ENCODE data around the gene STRIT1. TPM values are rescaled to one million over a fixed set of nuclear protein-coding genes. Genes with fewer than 3 reads are reported as not detected.
A peak's percentile ranks its signal among the peaks of the same experiment; 100 is the strongest.

The STRIT1 gene
- total and polyA plus RNA-seq, 9 of the 15 experiments (the other 6 are each of a cell fraction or from before 2014, with no cell fraction given): not detected

GRCh38 chr3:155334914-155335723 is 41.6 kb upstream of the STRIT1 start (continued):
- TF ChIP-seq FOXP4 (CRISPR knock-in tag; IDR thresholded peaks at IDR 0.05; ENCODE audit: borderline replicate concordance) (0 out of 2 replicates have a peak, but pooled peaks have one; percentile 45), HNRNPK (IDR thresholded peaks at IDR 0.05; ENCODE audit: low read depth, low read length, poor library complexity, severe bottlenecking) (no peak), TOE1 (IDR thresholded peaks at IDR 0.05; ENCODE audit: borderline replicate concordance) (peak; percentile 41; the same call in 1 of the 2 replicates), TOE1 (CRISPR knock-in tag; IDR thresholded peaks at IDR 0.05; ENCODE audit: borderline replicate concordance, low read depth) (no peak), BCL6 (CRISPR knock-in tag; IDR thresholded peaks at IDR 0.05) (no peak), ZNF436 (CRISPR knock-in tag; IDR thresholded peaks at IDR 0.05) (no peak), PKNOX1 (IDR thresholded peaks at IDR 0.05) (peak; percentile 58), ETS1 (conservative IDR thresholded peaks at IDR 0.05; ENCODE audit: control insufficient read depth, low read depth, low read length) (no peak), MYNN (IDR thresholded peaks at IDR 0.05) (peak; percentile 49; the same call in 1 of the 2 replicates), MYNN (CRISPR knock-in tag; IDR thresholded peaks at IDR 0.05) (no peak), TAL1 (IDR thresholded peaks at IDR 0.05) (peak; percentile 86), KDM2B (CRISPR knock-in tag; IDR thresholded peaks at IDR 0.05) (no peak), PYGO2 (tag; IDR thresholded peaks at IDR 0.05) (no peak), MIER1 (IDR thresholded peaks at IDR 0.05; ENCODE audit: low read depth) (no peak), FOXJ3 (CRISPR knock-in tag; IDR thresholded peaks at IDR 0.05) (no peak), NCOA6 (IDR thresholded peaks at IDR 0.05) (no peak), RB1 (IDR thresholded peaks at IDR 0.05; ENCODE audit: low read depth) (no peak), ETV5 (CRISPR knock-in tag; IDR thresholded peaks at IDR 0.05; ENCODE audit: low read depth) (peak; percentile 97), SRSF3 (IDR thresholded peaks at IDR 0.05; ENCODE audit: insufficient read depth, low read length) (no peak), RBFOX2 (IDR thresholded peaks at IDR 0.05; ENCODE audit: low read depth, low read length) (0 out of 2 replicates have a peak, but pooled peaks have one; percentile 32), BCLAF1 (IDR thresholded peaks at IDR 0.05; ENCODE audit: borderline replicate concordance in 1 of 2, control insufficient read depth in 1 of 2, low read depth in 2 of 2, low read length in 1 of 2) (no peak)
